HCEC 1CT (cell line): ENCODE data around the gene RHBDD1.

Experiments
- DNase-seq: peaks from one replicate; pipeline ENCODE4 v3.0.0-alpha.2; 2017

The RHBDD1 gene

DNA sequence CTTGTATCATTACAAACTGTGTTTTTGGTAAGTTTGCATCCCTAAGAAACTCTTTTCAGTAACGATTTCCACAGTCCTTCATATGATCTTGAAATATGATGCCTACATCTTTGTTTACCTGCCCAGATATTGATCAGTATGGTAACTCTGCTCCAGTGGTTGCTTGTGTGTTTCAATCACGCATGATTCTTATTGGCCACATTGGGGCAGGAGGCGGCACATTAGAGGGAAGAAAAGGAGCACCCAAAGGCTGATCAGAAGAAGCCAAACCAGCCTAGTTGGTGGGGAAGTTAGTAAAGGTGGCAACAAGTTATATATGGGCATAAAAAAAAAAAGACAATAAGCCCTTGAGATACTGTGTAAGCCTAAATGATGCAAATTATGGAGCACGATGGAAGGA is 158.9 kb downstream of the RHBDD1 start:
- DNase-seq, result no peak

DNA sequence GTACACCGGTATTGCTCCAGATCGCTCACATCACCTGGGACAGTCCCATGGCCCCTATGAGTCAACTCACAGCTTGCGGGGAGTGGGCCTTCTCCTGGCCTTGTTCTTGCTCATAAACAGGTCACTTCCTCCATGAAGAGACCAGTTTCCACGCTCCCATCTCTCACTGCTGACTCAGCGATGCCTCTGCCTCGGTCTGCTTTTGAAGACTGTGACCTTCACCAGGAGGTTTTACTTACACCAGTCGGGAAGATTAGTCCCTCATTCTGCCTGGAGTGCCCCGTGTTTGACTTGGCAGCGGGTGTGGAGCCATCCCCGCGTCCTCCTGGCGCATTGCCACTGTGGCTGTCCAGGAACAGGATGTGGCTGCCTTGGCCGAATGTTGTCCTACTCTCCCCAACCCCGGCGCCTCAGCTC is 159.8 kb downstream of the RHBDD1 start:
- no peak for DNase-seq

DNA sequence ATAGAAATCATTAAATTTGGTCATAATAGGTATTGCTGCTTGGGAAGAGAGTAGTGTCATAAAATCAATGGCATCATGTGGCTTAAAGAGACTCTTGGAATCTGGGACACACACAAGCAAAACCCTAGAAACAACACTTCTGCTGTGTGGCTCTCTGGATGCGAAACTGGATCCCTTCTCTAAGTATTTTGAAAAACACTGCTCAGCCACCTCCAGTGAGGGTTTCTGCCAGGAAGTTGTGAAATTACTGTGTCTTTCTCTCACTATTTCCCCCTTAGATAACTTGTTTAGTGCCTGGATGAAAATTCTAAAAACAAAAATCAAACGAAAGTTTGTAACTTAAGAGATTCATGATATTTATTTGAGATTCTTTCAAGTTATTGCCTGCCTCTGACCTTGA is 163.8 kb downstream of the RHBDD1 start:
- DNase-seq, result no peak

DNA sequence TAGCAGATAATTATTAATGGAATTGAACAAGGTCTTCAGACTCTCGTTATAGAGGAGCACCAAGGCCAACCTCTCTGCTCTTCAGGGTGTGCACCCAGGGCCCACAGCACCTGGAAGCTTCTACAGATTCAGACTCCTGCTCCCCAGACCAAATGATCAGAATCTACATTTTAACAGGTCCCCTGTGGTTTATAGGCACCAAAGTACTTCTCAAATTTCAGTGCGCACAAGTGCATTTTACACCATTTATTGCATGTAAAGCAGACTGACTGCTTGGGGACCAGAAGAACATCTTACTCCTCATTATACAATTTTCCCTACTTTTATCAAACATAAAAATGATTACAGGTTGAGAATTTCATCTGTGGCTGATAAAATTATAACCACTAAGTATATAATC is 164.3 kb downstream of the RHBDD1 start:
- no peak for DNase-seq

DNA sequence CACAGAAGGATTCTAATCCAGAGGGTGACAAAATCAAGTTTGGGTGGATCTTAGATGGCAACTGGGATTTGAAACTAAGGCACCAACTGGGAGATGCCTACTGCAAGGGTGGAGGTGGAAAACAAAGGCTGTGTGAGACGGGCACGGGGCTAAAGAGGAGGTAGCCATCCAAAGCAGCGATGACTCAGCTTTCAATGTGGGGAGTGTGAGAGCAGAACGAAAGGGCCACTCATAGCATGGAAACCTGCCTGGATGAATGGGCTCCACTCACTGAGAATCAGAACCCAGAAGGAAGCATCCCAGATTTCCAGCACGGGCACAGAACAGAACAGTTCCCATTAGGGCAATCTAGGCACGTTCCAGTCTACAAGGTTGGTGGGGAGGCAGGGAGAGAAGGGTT is 168.6 kb downstream of the RHBDD1 start:
- DNase-seq, result no peak

DNA sequence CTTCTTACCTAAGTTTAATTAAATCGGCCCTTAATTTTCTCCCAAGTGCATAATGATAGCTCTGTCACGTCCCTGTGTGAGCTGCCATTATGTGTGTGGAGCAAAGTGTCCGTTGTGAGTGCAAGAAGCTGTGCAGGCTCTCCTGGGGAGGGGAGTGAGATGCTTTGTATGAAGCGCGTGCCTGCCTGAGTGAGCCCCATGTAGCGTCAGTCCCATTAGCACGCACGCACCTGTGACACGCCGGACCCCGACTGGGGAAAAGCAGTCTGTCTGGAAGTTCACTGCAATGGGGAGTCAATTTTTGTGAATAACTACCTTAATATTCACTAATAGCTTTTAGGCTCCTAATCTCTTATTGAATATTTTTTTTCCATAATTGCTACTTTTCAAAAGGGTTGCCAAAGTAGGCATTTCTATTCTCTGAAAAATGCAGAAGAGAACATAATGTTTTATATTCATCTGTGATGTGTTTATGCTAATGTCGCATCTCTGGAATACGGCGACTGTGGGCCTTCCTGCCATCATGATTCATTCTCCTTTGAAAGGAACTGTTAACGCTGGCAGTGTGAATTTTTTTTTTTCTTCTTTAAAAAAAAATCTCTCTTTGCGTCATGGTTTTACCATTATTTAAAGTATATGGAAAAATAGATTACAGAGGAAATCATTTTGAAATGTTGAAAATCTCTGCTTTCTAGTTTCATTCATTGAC is 170.5 kb downstream of the RHBDD1 start:
- no peak for DNase-seq

DNA sequence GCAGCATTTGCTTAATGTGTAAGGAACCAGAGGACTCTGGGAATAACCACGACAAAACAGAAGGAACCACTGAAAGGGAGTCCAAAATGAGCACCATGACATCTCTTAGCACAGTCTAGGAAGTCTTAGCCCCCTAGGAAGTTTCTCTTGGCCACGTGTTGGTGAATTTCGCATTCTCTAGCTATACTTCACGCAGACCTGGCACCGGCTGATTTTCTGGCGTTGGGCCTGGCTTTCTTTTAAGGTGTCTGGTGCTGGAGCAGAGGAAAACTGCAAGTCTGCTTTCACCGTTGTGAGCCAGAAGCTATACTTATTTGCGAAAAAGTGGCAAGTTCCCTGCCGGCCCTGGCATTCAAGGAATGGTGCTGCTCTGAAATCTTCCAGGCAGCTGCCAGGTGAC is 171.3 kb downstream of the RHBDD1 start:
- DNase-seq, result no peak

DNA sequence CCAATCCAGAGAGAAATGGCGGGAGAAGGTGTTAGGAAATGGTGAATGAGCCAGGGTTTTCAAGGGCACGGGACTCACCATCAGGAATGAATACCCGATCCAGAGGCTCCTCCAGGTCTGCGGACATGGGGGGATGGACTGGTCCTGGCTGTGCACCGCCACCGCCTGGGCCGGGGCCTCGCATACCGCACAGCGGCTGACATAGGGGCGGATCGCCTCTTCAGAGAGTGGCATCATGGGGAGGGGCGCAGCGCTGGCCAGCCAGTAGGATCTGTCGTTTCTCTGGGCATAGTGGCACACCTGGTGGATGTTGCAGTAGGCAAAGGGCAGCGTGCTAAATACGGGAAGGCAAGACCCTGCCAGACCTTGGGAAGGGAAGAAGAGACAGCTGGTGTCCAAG is 172.1 kb downstream of the RHBDD1 start:
- no peak for DNase-seq

DNA sequence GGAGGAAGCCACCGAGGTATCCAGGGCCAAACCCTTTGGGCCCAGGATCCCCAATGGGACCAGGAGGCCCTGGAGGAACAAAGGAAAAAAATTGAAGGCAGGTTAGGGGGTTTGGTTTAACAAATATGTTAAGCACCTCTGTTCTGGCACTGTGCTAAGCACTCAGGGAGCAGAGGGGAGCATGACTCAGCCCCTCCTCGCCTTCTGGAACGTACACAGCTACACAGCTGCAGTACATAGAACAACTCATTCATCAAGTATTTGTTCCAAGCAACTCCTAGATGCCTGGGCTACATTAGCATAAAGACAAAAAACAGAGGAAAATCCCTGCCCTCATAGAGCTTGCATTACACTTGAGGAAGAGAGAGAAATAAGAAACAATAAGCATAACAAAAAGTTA is 174.6 kb downstream of the RHBDD1 start:
- peak; percentile 82 for DNase-seq

DNA sequence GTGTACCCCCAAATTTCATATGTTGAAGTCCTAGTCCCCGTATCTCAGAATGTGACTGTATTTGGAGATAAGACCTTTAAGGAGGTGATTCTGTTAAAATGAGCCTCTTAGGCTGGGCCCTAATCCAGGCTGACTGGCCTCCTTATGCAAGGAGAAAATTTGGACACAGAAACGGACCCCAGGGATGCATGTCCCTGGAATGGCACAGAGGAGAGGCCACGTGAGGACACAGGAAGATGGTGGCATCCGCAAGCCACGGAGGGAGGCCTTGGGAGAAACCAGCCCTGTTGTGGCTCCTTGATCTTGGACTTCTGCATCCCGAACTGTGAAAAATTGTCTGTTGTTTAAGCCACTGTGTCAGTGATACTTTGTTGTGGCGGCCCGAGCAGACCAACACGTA is 177.5 kb downstream of the RHBDD1 start:
- no peak for DNase-seq

DNA sequence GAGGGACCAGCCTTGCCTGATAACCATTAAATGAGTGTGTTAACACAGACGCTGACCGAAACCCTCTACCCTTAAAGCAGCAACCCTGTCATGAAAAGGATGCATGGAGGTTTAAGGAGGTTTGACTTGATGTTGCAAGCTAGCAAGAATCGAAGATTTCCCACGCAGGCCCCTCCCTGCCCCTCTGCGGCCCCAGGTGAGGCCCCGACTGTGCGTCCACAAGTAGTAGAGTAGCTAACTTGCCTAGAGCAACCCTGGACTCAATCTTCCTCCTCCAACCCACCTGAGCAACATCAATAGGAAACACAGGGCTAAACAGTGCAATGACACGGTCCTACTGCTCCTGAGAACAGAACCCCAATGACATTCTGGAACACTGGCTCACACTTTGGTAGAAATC is 178.0 kb downstream of the RHBDD1 start:
- DNase-seq, result no peak

DNA sequence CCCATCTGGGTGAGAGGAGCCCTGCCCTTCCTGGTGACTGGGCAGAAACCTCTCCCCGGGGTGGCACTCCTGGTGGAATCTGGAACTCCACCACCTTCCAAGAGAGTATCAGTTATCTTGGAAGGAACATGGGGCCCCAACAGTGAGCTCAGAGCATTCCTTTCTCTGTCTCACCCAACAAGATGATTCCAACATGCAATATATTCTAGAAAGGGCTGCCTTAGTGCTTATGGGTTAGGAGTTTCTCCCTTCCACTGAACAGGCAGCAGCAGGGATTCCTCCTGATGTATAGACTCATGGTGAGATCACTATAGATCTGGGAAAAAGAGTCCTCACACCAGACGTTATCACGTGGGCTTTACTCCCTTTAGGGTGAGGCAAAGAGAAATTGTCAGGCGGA is 181.0 kb downstream of the RHBDD1 start:
- DNase-seq, result no peak

DNA sequence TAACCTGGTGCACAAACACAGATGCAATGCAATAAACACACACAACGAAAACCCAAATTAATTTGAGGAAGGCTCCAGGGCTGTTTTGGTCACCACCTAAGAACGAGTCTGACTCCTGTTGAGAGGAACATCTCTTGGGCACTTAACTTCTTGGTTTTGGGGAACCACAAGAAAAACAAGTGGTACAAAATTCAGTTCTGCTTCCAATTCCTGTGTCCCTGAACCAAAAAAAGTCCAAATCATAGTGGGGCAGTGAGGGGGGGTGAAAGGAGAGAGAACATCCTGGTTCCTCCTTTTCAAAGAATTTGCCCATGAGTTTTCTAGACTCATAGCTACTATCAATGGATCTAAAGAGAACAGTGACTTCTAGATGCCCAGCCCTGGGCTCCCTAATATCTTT is 184.6 kb downstream of the RHBDD1 start:
- no peak for DNase-seq

DNA sequence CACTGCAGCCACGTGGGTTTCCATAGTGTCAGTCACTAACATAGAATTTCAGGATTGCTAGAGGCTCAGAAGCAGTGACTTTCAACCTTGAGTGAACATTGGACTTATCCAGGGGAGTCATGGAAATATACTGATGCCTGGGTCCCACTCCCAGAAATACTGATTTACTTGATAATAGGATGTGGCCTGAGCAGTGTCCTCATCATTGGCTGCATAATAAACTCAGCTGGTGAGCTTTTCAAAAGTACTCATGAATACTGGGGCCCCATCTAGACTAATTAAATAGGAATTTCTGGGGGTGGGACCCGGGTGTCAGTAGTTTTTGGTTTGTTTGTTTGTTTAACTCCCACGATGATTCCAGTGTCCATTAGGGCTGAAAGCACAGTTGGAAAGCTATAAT is 186.8 kb downstream of the RHBDD1 start:
- peak; percentile 18 for DNase-seq

DNA sequence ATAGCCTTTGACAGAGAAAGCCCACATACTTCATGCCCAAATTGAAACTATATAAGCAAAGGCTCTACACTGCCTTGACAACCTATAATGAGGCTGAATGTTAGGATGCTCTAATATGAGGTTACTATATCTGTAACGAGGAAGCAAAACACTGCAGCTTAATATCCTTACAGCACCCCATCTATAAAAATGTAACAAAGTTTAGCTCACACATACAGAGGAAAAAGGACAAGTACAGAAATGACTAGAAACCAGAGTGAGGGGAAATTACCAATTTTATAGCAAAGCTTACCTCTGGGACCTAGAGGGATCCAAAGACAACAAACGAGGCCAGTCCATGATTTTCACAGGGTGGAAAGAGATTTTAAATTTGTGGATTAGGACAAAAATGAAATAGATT is 189.7 kb downstream of the RHBDD1 start:
- DNase-seq, result no peak

DNA sequence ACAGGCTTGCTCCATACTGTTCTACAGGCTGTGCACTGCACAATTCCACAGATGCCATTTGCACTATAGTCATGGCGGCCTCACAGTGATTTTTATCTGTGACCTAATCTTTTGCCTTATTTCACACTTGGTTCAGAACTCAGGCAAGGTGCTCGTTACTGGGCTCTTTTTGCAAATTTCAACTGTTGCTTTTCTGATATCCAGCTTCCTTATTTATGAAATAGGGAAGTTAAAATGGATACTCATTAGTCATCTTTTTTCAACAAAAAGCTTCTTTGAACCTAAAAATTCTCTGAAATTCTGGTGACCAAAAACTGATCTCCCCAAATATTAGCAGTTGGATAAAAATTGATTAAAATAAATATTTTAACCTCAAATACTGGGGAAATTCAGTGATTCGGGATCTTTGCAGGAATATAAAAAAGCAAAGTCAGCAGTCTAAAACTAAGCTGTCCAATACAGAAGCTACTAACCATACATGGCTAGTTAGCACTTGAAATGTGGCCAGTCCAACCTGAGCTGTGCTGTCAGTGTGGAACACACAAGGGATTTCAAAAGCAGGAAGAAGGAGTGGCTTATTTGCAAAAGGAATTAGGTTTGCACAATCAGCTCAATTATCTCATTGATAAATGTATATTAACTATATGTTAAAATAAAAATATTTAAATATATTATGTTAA is 193.7 kb downstream of the RHBDD1 start:
- no peak for DNase-seq

DNA sequence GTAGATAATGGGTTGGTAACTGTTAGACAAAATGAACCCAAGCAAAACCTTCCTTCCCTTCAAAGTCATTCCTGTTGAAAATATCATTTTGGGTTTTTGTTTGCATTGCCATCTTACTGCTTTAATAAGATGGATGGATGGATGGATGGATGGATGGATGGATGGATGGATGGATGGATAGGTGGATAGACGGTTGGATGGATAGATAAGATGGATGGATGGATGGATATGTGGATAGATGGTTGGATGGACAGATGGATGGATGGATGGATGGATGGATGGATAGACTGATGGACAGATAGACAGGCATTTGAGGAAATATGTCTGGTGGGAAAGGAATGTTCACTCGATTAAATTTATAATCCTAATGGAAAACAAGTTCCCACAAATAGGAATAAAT is 194.9 kb downstream of the RHBDD1 start:
- no peak for DNase-seq

DNA sequence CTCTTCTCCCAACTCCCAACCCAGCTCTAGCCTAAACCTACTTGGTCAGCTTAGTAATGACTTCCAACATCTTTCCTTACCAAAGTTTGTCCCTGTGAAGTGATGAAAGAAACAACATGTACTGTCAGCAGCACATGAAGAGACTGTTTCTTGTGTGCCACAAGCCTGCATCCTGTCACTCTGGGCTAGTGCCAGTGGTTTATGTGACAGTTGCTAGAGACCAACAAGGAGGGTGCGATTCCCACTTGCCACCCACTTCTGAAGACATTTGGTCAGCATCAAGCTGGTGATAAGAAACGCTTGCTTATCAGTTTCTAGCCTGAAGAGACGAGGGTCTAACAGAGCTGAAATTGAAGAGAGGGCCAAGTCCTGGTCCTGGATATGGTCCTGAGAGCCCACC is 195.5 kb downstream of the RHBDD1 start:
- no peak for DNase-seq

DNA sequence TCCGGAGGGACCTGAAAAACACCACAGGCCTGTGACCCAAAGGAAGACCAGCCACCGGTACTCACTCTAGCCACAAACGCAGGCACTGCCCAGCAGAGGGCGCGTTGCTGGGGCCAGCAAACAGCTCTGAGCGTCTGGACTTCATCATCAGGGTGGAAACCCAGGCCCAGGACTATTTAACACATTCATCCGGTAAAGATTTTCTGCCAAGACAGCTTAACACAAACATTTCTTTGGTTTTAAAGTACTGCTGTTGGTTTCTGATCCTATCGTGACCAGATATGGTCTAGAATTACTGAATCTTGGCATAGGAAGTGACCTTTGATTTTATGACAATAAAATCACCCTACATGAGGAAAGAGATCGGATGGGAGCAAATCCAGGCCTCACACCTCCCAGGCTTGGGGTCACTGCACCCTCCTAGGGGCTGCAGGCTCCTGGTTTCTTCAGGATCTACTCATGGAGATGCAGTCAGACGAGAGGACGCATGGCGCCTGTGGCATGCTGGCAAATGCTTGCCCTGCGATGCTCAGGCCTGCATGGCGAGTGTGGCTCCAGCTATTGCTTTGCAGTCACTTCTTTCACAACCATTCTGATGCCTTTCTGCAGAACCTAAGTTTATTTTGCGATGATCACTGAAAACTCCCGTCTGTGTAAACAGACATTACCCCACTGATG is 197.8 kb downstream of the RHBDD1 start:
- DNase-seq, result peak; percentile 36

DNA sequence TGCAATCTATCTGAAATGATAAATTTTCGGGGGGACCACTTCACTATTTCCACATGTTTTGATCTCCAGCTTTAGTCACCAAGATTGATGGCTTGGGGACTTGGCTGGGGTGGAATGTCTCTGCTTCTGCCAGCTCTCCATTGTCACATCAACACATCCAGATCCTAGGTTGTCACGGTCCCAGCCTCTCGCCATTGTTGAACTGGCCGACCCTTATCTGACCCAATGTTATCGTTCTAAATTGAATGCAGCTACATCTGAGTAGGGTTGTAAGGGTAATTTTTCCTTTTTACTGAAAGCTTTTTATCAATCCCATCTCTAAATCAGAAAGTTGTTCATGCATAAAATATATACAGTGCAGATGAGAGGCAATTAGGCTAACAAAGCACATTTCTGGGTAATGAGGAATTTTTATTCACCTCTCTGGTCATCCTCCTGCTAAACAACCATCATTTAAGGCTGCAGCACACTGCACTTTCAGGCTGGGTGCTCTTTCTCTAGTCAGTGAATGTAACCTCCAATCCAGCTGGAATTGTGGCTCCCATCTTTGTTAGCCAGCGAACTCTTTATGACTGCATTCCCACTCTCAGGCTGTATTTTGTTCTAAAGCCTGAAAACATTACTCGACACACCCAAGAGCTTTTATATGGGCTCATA is 200.0 kb downstream of the RHBDD1 start:
- no peak for DNase-seq

DNA sequence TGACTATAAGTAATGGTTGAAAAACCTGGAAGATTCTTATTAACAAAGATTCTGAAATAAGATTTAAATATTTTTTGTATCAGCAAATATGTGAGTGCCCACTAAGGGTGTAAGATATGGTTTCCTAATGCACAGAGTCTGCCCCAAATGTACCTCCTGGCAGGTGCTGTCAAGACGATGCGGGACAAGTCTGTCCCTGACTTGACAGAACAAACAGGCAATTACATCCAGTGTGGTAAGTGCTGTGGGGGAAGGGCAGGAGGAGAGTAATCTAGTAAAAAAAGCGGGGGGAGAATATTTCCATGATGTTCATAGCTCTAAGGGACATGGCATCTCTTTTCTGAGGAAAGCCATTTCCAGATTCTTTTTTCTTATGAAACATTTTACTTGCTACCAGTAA is 200.7 kb downstream of the RHBDD1 start:
- DNase-seq, result no peak

DNA sequence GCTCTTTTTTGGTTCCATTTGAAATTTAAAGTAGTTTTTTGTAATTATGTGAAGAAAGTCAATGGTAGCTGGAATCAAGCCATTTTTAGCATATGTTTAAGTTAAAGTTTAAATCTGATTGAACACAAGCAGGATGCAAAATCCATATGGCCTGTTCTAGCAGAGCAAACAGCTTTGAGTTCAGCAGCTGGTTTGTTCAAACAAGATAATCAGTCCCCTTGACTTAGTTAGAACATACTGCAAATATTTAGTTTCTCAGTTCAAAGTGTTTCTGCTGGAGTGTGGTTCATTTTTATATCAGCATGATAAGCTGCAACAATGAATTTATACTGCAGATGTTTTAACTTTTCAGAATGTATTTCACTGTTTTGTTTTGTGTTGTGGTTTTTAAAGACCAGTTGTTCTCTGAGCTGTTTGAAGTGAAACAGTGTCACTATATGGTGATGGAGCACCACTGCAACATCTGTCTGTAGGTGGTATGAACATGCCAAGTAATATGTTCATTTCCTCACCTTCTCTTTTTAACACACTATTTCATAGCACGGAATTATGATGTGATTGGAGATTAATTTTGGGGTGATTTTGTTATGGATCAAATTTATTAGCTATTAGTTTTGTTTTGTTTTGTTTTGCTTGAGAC is 202.8 kb downstream of the RHBDD1 start:
- no peak for DNase-seq

DNA sequence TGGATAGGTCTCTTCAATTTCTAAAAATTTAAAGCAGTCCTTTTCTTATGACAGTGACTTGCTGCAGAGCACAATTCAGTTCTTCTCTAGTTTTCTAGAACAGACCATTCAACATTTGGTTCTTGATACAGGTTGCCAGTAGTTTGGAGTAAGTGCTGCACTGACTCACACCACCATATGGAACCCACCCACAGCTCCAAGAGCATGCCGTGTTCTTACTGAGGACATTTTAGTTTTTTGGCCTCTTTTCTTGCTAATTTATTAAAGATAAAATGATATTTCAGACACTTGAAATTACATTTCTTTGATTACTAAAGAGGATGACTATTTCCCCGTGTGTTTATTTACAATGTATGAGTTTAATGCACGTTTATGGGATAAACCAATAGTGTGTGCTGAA is 208.1 kb downstream of the RHBDD1 start:
- no peak for DNase-seq
